Spleen (tissue), 7 donors: ENCODE measurements around the gene INSM1.

ENCODE experiments used
- CTCF ChIP-seq, 11 experiments: fragments of 200-600 bp in 7 of 11; fragments of 450-650 bp in 4 of 11; sonication (generic) in 4 of 11; IDR thresholded peaks in 8 of 11; conservative IDR thresholded peaks in 3 of 11; 1 replicate in 7 of 11; 2 replicates in 4 of 11; pipeline versions ENCODE4 v1.4.0 to v1.8.0; 2016 to 2021; ENCODE audit warnings: antibody characterized with exemption in 11 of 11, inconsistent platforms in 4 of 11, mild to moderate bottlenecking in 1 of 11
- POLR2A ChIP-seq, 3 donors: fragments of 450-650 bp; IDR thresholded peaks; one replicate each; pipeline ENCODE4 v1.5.1; 2017; ENCODE audit warnings: antibody characterized with exemption in 3 of 3, mild to moderate bottlenecking in 1 of 3
- POLR2AphosphoS5 ChIP-seq, 3 donors: sonication (generic); formaldehyde crosslinking; IDR thresholded peaks; one replicate each; pipeline ENCODE4 v1.5.1; 2017; ENCODE audit warnings: antibody characterized with exemption in 3 of 3
- donor health status: DM: no; HTN: no; CAD: no; lungs with moderate emphysema.
- donor health status: DM: no; HTN: no; CAD: no.
- donor health status: DM: no; HTN: no; CAD: no.

- no peak for TF ChIP-seq CTCF (IDR thresholded peaks at IDR 0.05 in 8 of 11, conservative IDR thresholded peaks at IDR 0.05 in 3 of 11)
- no peak for TF ChIP-seq POLR2AphosphoS5 (IDR thresholded peaks at IDR 0.05)
- no peak for TF ChIP-seq POLR2A (IDR thresholded peaks at IDR 0.05)
These were observed 8.0 kb downstream of the INSM1 start for GRCh38 chr20:20375862-20376261.
